Neural progenitor cell (in vitro differentiated cells): ENCODE results near the gene JOSD2. TPM values are rescaled to one million over a fixed set of nuclear protein-coding genes. Genes with fewer than 3 reads are reported as not detected.

ENCODE experiments used
- DNase-seq: peaks from one replicate; pipeline ENCODE4 v3.0.0-alpha.2; 2016; ENCODE audit warnings: low spot score
- H2AFZ ChIP-seq: fragments of 200-600 bp; sonication (generic); replicated peaks from 2 replicates; pipeline ENCODE4 v1.6.1; 2016; ENCODE audit warnings: antibody characterized with exemption
- H3F3A ChIP-seq: fragments of 200-600 bp; sonication (generic); 2 replicates; pipeline ENCODE4 v1.6.1; 2016; ENCODE audit warnings: antibody characterized with exemption, low read depth
- H3K27ac ChIP-seq: fragments of 200-600 bp; sonication (generic); 2 replicates; pipeline ENCODE4 v1.5.1; 2016; ENCODE audit warnings: mild to moderate bottlenecking
- H3K27me3 ChIP-seq: fragments of 200-600 bp; sonication (generic); 2 replicates; pipeline ENCODE4 v1.6.1; 2016; ENCODE audit warnings: mild to moderate bottlenecking, moderate library complexity
- H3K36me3 ChIP-seq: fragments of 200-600 bp; sonication (generic); 2 replicates; pipeline ENCODE4 v1.5.1; 2016
- H3K4me1 ChIP-seq: fragments of 200-600 bp; sonication (generic); 2 replicates; pipeline ENCODE4 v1.6.1; 2016; ENCODE audit warnings: mixed run types
- H3K4me2 ChIP-seq: fragments of 200-600 bp; sonication (generic); 2 replicates; pipeline ENCODE4 v1.6.1; 2016
- H3K4me3 ChIP-seq: fragments of 200-600 bp; sonication (generic); 2 replicates; pipeline ENCODE4 v1.5.1; 2016
- H3K79me2 ChIP-seq: fragments of 200-600 bp; sonication (generic); 2 replicates; pipeline ENCODE4 v1.6.1; 2016; ENCODE audit warnings: low read depth
- H3K9ac ChIP-seq: fragments of 200-600 bp; sonication (generic); 2 replicates; pipeline ENCODE4 v1.6.1; 2016
- H3K9me3 ChIP-seq: fragments of 200-600 bp; sonication (generic); 2 replicates; pipeline ENCODE4 v1.5.1; 2016; ENCODE audit warnings: low read depth
- H4K20me1 ChIP-seq: fragments of 200-600 bp; sonication (generic); 2 replicates; pipeline ENCODE4 v1.6.1; 2016; ENCODE audit warnings: low read depth
- H3K27ac Mint-ChIP-seq: 3 replicates; pipeline ENCODE4 v1.8.0; 2021; ENCODE audit warnings: mixed read lengths
- H3K27me3 Mint-ChIP-seq: 2 replicates; pipeline ENCODE4 v1.8.0; 2022; ENCODE audit warnings: low read depth, mild to moderate bottlenecking, inconsistent platforms, moderate library complexity, mixed read lengths; ENCODE audit not compliant: insufficient read depth
- H3K36me3 Mint-ChIP-seq: 3 replicates; pipeline ENCODE4 v1.8.0; 2021; ENCODE audit warnings: mixed read lengths
- H3K4me1 Mint-ChIP-seq: 3 replicates; pipeline ENCODE4 v1.8.0; 2021; ENCODE audit warnings: mixed read lengths
- H3K4me3 Mint-ChIP-seq: 3 replicates; pipeline ENCODE4 v1.8.0; 2021; ENCODE audit warnings: mild to moderate bottlenecking, moderate library complexity, mixed read lengths
- H3K9me3 Mint-ChIP-seq: 3 replicates; pipeline ENCODE4 v1.8.0; 2020; ENCODE audit warnings: mixed read lengths
- CTCF ChIP-seq: fragments of 200-600 bp; sonication (generic); IDR thresholded peaks from 2 replicates; pipeline ENCODE4 v1.5.1; 2017; ENCODE audit warnings: antibody characterized with exemption, mild to moderate bottlenecking
- EZH2 ChIP-seq: fragments of 200-600 bp; sonication (generic); IDR thresholded peaks from 2 replicates; pipeline ENCODE4 v1.6.1; 2017; ENCODE audit warnings: antibody characterized with exemption, mild to moderate bottlenecking, moderate library complexity
- EZH2phosphoT487 ChIP-seq: fragments of 200-600 bp; sonication (generic); IDR thresholded peaks from 2 replicates; pipeline ENCODE4 v1.6.1; 2017; ENCODE audit warnings: antibody characterized with exemption
- total RNA-seq: library from RNA; depleted of rRNA; stranded (reverse); fragments of >200 nt; gene quantifications from 2 replicates; pipeline ENCODE4 v1.2.3, GENCODE V29; 2015; ENCODE audit warnings: low replicate concordance

JOSD2 gene
- total RNA-seq, 1 donor from 2014 or later, result 1.7 TPM

DNA sequence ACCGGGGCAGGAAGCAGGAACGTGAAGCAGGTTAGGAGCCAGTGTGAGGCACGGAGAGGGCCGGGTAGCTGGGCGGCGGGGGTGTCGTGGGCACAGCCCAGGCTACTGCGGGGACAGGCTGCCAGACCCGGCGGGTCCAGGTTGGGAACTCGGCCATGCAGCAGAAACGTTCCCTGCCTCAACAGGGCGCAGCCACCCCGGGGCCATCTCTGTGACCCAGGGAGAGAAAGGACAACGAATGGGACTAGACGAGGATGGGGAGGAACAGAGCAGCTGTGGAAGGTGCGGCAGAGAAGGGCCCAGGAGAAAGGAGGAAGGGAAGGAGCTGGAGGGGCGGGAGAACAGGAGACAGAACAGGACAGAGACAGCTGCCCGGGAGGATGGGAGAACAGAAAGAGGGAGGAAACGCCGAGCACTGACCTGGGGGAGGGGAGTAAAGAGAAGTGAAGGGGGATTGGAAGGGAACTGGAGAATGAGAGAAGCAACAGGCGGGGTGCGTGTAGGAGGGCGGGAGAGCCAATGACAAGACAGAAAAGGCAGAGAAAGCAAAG is 21.5 kb downstream of the JOSD2 start:
- no peak overlapping the region for H3K4me3 ChIP-seq
- no peaks in the 10 kb centered on the region for H3K79me2 ChIP-seq
- no peaks in the 10 kb centered on the region for H3K36me3 ChIP-seq
- H3K9me3 ChIP-seq, result peaks cover 9% of the 10 kb centered on the region
- H3F3A ChIP-seq, result peaks cover 8% of the 10 kb centered on the region
- Mint-ChIP-seq H3K4me1 (peaks cover 36% of the 10 kb centered on the region), H3K27me3 (peaks cover 27% of the 10 kb centered on the region), H3K4me3 (no peak overlapping the region), H3K27ac (peak overlapping the region; percentile 8), H3K9me3 (peaks cover 23% of the 10 kb centered on the region), H3K36me3 (peaks cover 20% of the 10 kb centered on the region)
- no peak for DNase-seq
- TF ChIP-seq EZH2 (no peak), EZH2phosphoT487 (no peak), CTCF (no peak)
- no peaks in the 10 kb centered on the region for H4K20me1 ChIP-seq
- H2AFZ ChIP-seq, result no peak overlapping the region
- peak overlapping the region; percentile 16 for H3K4me2 ChIP-seq
- no peak overlapping the region for H3K27ac ChIP-seq
- H3K27me3 ChIP-seq, result peaks cover 82% of the 10 kb centered on the region
- H3K9ac ChIP-seq, result no peak overlapping the region
- H3K4me1 ChIP-seq, result no peaks in the 10 kb centered on the region

GRCh38 chr19:50488389-50489194 is 22.4 kb downstream of the JOSD2 start:
- H3K4me1 Mint-ChIP-seq, result peaks cover 36% of the 10 kb centered on the region
- Histone ChIP-seq H3K4me3 (no peak overlapping the region), H3K36me3 (no peaks in the 10 kb centered on the region), H4K20me1 (no peaks in the 10 kb centered on the region), H3K27ac (no peak overlapping the region), H3F3A (peaks cover 11% of the 10 kb centered on the region), H3K4me2 (no peak overlapping the region), H3K79me2 (no peaks in the 10 kb centered on the region), H3K4me1 (no peaks in the 10 kb centered on the region), H3K9me3 (peaks cover 9% of the 10 kb centered on the region), H2AFZ (no peak overlapping the region), H3K9ac (no peak overlapping the region), H3K27me3 (peaks cover 73% of the 10 kb centered on the region)
- H3K27ac Mint-ChIP-seq, result no peak overlapping the region
- no peak overlapping the region for H3K4me3 Mint-ChIP-seq
- TF ChIP-seq CTCF, result no peak
- no peak for TF ChIP-seq EZH2
- no peak for TF ChIP-seq EZH2phosphoT487
- no peak for DNase-seq
- H3K27me3 Mint-ChIP-seq, result peaks cover 25% of the 10 kb centered on the region
- peaks cover 20% of the 10 kb centered on the region for H3K36me3 Mint-ChIP-seq
- H3K9me3 Mint-ChIP-seq, result peaks cover 23% of the 10 kb centered on the region

GRCh38 chr19:50486823-50487515 is 24.0 kb downstream of the JOSD2 start:
- H3K27ac Mint-ChIP-seq, result no peak overlapping the region
- H3K4me2 ChIP-seq, result no peak overlapping the region
- no peak overlapping the region for H3K9ac ChIP-seq
- TF ChIP-seq EZH2 (no peak), CTCF (peak; percentile 57)
- peaks cover 23% of the 10 kb centered on the region for H3K9me3 Mint-ChIP-seq
- peaks cover 26% of the 10 kb centered on the region for H3K36me3 Mint-ChIP-seq
- peaks cover 32% of the 10 kb centered on the region for H3K4me1 Mint-ChIP-seq
- peaks cover 9% of the 10 kb centered on the region for H3K9me3 ChIP-seq
- no peak overlapping the region for H2AFZ ChIP-seq
- H3K4me1 ChIP-seq, result no peaks in the 10 kb centered on the region
- H4K20me1 ChIP-seq, result no peaks in the 10 kb centered on the region
- H3K4me3 ChIP-seq, result no peak overlapping the region
- peaks cover 56% of the 10 kb centered on the region for H3K27me3 ChIP-seq
- no peak overlapping the region for H3K27ac ChIP-seq
- peak; percentile 68 for DNase-seq
- no peak overlapping the region for H3K4me3 Mint-ChIP-seq
- H3K27me3 Mint-ChIP-seq, result peaks cover 21% of the 10 kb centered on the region
- no peaks in the 10 kb centered on the region for H3K79me2 ChIP-seq
- peaks cover 11% of the 10 kb centered on the region for H3F3A ChIP-seq
- H3K36me3 ChIP-seq, result no peaks in the 10 kb centered on the region
